ENCODE results near the gene USP17L11. TPM values are rescaled to one million over a fixed set of nuclear protein-coding genes. Genes with fewer than 3 reads are reported as not detected.
A peak's percentile ranks its signal among the peaks of the same experiment; 100 is the strongest.
"Not testable (repeated sequence)": the region's sequence is repeated elsewhere in the genome, so short reads cannot be mapped to it uniquely, and the experiment has no call there.

Gene USP17L11
- total RNA-seq: not detected in 2 replicates

GRCh38 chr4:9215105-9215504 is at the start of gene USP17L11:
Gene USP17L11 (plus strand): TSS chr4:9215405. CDS start chr4:9215405, 0 bp downstream.
- not testable (repeated sequence) for FAIRE-seq; DNase-seq (ENCODE audit: low read depth); H3K36me3 ChIP-seq (ENCODE audit: control insufficient read depth, insufficient read depth, low read length); H3K27me3 ChIP-seq (ENCODE audit: control insufficient read depth, insufficient read depth, low read length); H3K4me3 ChIP-seq (ENCODE audit: low read depth, low read length)

GRCh38 chr4:9165990-9166389 is 49.2 kb upstream of the USP17L11 start:
- not testable (repeated sequence) for FAIRE-seq; H3K36me3 ChIP-seq (ENCODE audit: control insufficient read depth, insufficient read depth, low read length); H3K4me3 ChIP-seq (ENCODE audit: low read depth, low read length); DNase-seq (ENCODE audit: low read depth); H3K27me3 ChIP-seq (ENCODE audit: control insufficient read depth, insufficient read depth, low read length)

- not testable (repeated sequence) for H3K36me3 ChIP-seq (ENCODE audit: control insufficient read depth, insufficient read depth, low read length); H3K4me3 ChIP-seq (ENCODE audit: low read depth, low read length); DNase-seq (ENCODE audit: low read depth); H3K27me3 ChIP-seq (ENCODE audit: control insufficient read depth, insufficient read depth, low read length); FAIRE-seq
Measured at GRCh38 chr4:9169791-9170459, 45.3 kb upstream of the USP17L11 start, which contains the start of gene FAM90A26. Gene FAM90A26 (plus strand): TSS chr4:9170409. CDS start chr4:9173173, 2,764 bp downstream.

- H3K4me3 ChIP-seq (ENCODE audit: low read depth, low read length); H3K27me3 ChIP-seq (ENCODE audit: control insufficient read depth, insufficient read depth, low read length); FAIRE-seq; DNase-seq (ENCODE audit: low read depth); H3K36me3 ChIP-seq (ENCODE audit: control insufficient read depth, insufficient read depth, low read length): not testable (repeated sequence)
Measured at GRCh38 chr4:9210357-9210756, 4.8 kb upstream of the USP17L11 start, which contains the start of gene USP17L10. Gene USP17L10 (plus strand): TSS chr4:9210657. CDS start chr4:9210657, 0 bp downstream.

- H3K27me3 ChIP-seq (ENCODE audit: control insufficient read depth, insufficient read depth, low read length); FAIRE-seq; H3K36me3 ChIP-seq (ENCODE audit: control insufficient read depth, insufficient read depth, low read length); DNase-seq (ENCODE audit: low read depth); H3K4me3 ChIP-seq (ENCODE audit: low read depth, low read length): not testable (repeated sequence)
Measured at GRCh38 chr4:9214701-9215100, 504 bp upstream of the USP17L11 start.

GRCh38 chr4:9219852-9220251 is 4.6 kb downstream of the USP17L11 start, which contains the start of gene USP17L12:
Gene USP17L12 (plus strand): TSS chr4:9220152. CDS start chr4:9220152, 0 bp downstream.
- FAIRE-seq; H3K4me3 ChIP-seq (ENCODE audit: low read depth, low read length); H3K36me3 ChIP-seq (ENCODE audit: control insufficient read depth, insufficient read depth, low read length); DNase-seq (ENCODE audit: low read depth); H3K27me3 ChIP-seq (ENCODE audit: control insufficient read depth, insufficient read depth, low read length): not testable (repeated sequence)

- not testable (repeated sequence) for FAIRE-seq; DNase-seq (ENCODE audit: low read depth)
Measured at GRCh38 chr4:9224596-9224995, 9.4 kb downstream of the USP17L11 start, which contains the start of gene USP17L13. Gene USP17L13 (plus strand): TSS chr4:9224896. CDS start chr4:9224896, 0 bp downstream.

GRCh38 chr4:9230249-9230648 is 15.0 kb downstream of the USP17L11 start:
- DNase-seq (ENCODE audit: low read depth); H3K36me3 ChIP-seq (ENCODE audit: control insufficient read depth, insufficient read depth, low read length); H3K27me3 ChIP-seq (ENCODE audit: control insufficient read depth, insufficient read depth, low read length); FAIRE-seq; H3K4me3 ChIP-seq (ENCODE audit: low read depth, low read length): not testable (repeated sequence)

More at GRCh38 chr4:9224596-9224995, 9.4 kb downstream of the USP17L11 start, which contains the start of gene USP17L13:
- not testable (repeated sequence) for H3K27me3 ChIP-seq (ENCODE audit: control insufficient read depth, insufficient read depth, low read length); H3K4me3 ChIP-seq (ENCODE audit: low read depth, low read length); H3K36me3 ChIP-seq (ENCODE audit: control insufficient read depth, insufficient read depth, low read length)

GRCh38 chr4:9234085-9234484 is 18.9 kb downstream of the USP17L11 start, which contains the start of gene USP17L15:
Gene USP17L15 (plus strand): TSS chr4:9234385. CDS start chr4:9234385, 0 bp downstream.
- H3K27me3 ChIP-seq (ENCODE audit: control insufficient read depth, insufficient read depth, low read length); FAIRE-seq; H3K36me3 ChIP-seq (ENCODE audit: control insufficient read depth, insufficient read depth, low read length); DNase-seq (ENCODE audit: low read depth); H3K4me3 ChIP-seq (ENCODE audit: low read depth, low read length): not testable (repeated sequence)

- not testable (repeated sequence) for H3K27me3 ChIP-seq (ENCODE audit: control insufficient read depth, insufficient read depth, low read length); H3K4me3 ChIP-seq (ENCODE audit: low read depth, low read length); H3K36me3 ChIP-seq (ENCODE audit: control insufficient read depth, insufficient read depth, low read length); DNase-seq (ENCODE audit: low read depth)
- peak; percentile 99 for FAIRE-seq
Measured at GRCh38 chr4:9238461-9238860, 23.3 kb downstream of the USP17L11 start.

GRCh38 chr4:9243579-9243978 is 28.4 kb downstream of the USP17L11 start, which contains the start of gene USP17L17:
Gene USP17L17 (plus strand): TSS chr4:9243879. CDS start chr4:9243879, 0 bp downstream.
- not testable (repeated sequence) for H3K4me3 ChIP-seq (ENCODE audit: low read depth, low read length); FAIRE-seq; DNase-seq (ENCODE audit: low read depth); H3K36me3 ChIP-seq (ENCODE audit: control insufficient read depth, insufficient read depth, low read length); H3K27me3 ChIP-seq (ENCODE audit: control insufficient read depth, insufficient read depth, low read length)

- not testable (repeated sequence) for H3K4me3 ChIP-seq (ENCODE audit: low read depth, low read length); H3K27me3 ChIP-seq (ENCODE audit: control insufficient read depth, insufficient read depth, low read length); DNase-seq (ENCODE audit: low read depth); H3K36me3 ChIP-seq (ENCODE audit: control insufficient read depth, insufficient read depth, low read length)
- FAIRE-seq: peak; percentile 96
Measured at GRCh38 chr4:9247953-9248680, 32.9 kb downstream of the USP17L11 start, which contains the start of gene USP17L18. Gene USP17L18 (plus strand): TSS chr4:9248630. CDS start chr4:9248630, 0 bp downstream.

GRCh38 chr4:9253078-9253477 is 37.9 kb downstream of the USP17L11 start, which contains the start of gene USP17L19:
Gene USP17L19 (plus strand): TSS chr4:9253378. CDS start chr4:9253378, 0 bp downstream.
- H3K4me3 ChIP-seq (ENCODE audit: low read depth, low read length); H3K27me3 ChIP-seq (ENCODE audit: control insufficient read depth, insufficient read depth, low read length); DNase-seq (ENCODE audit: low read depth); FAIRE-seq; H3K36me3 ChIP-seq (ENCODE audit: control insufficient read depth, insufficient read depth, low read length): not testable (repeated sequence)

- H3K36me3 ChIP-seq (ENCODE audit: control insufficient read depth, insufficient read depth, low read length); DNase-seq (ENCODE audit: low read depth); H3K27me3 ChIP-seq (ENCODE audit: control insufficient read depth, insufficient read depth, low read length); H3K4me3 ChIP-seq (ENCODE audit: low read depth, low read length); FAIRE-seq: not testable (repeated sequence)
Measured at GRCh38 chr4:9257824-9258223, 42.6 kb downstream of the USP17L11 start, which contains the start of gene USP17L20. Gene USP17L20 (plus strand): TSS chr4:9258124. CDS start chr4:9258124, 0 bp downstream.
